ENCODE results near the gene ZNF536.

DNA sequence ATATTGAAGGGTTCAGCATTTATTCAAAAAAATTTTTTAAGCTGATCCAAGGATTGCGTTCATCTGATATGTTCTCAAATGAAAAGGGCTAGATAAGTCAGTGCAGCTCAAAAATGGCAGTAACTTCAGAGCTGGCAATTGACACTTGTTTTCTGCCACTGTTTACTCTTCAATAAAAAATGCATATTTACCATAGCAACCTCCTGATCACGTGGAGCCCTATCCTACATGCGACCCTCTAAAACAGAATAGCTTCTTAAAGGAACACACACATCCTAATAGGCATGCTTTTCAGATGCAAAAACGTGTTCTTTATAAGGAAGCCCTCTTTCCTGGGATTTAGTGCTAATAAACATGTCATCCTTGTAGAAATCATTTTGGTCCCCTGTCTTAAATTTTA lies 150.2 kb downstream of the ZNF536 start:
- TF ChIP-seq, protein P1, sequence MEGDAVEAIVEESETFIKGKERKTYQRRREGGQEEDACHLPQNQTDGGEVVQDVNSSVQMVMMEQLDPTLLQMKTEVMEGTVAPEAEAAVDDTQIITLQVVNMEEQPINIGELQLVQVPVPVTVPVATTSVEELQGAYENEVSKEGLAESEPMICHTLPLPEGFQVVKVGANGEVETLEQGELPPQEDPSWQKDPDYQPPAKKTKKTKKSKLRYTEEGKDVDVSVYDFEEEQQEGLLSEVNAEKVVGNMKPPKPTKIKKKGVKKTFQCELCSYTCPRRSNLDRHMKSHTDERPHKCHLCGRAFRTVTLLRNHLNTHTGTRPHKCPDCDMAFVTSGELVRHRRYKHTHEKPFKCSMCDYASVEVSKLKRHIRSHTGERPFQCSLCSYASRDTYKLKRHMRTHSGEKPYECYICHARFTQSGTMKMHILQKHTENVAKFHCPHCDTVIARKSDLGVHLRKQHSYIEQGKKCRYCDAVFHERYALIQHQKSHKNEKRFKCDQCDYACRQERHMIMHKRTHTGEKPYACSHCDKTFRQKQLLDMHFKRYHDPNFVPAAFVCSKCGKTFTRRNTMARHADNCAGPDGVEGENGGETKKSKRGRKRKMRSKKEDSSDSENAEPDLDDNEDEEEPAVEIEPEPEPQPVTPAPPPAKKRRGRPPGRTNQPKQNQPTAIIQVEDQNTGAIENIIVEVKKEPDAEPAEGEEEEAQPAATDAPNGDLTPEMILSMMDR (IDR thresholded peaks at IDR 0.05; ENCODE audit: low read depth, low read length): no peak
- TF ChIP-seq MYC (IDR thresholded peaks at IDR 0.05; ENCODE audit: low read depth, low read length): no peak
- TF ChIP-seq POLR2A (IDR thresholded peaks at IDR 0.05; ENCODE audit: extremely low read depth, insufficient read length): no peak
